ENCODE data around the gene DCDC2C. TPM values are rescaled to one million over a fixed set of nuclear protein-coding genes. Genes with fewer than 3 reads are reported as not detected.

DCDC2C gene
- total and polyA plus RNA-seq, 8 donors = not detected

- H3K4me3 ChIP-seq = no peak overlapping the region
- intact Hi-C loops (cut with DNase I) = no loop called here
- DNase-seq (no peak), ATAC-seq (no peak)
- no peak overlapping the region for H3K27ac ChIP-seq
- no peaks in the 10 kb centered on the region for H3K4me1 ChIP-seq
- H3K9me3 ChIP-seq = no peaks in the 10 kb centered on the region
- TF ChIP-seq CTCF (IDR thresholded peaks at IDR 0.05) = no peak
- H3K27me3 ChIP-seq = peaks cover 0 to 6% of the 10 kb centered on the region in 2 donors
- H3K36me3 ChIP-seq = no peaks in the 10 kb centered on the region
Measured at GRCh38 chr2:3745920-3746319, 42.5 kb downstream of the DCDC2C start.

- Histone ChIP-seq H3K4me3 (no peak overlapping the region), H3K4me1 (no peaks in the 10 kb centered on the region), H3K27ac (no peak overlapping the region), H3K27me3 (peaks cover 0 to 6% of the 10 kb centered on the region in 2 donors), H3K9me3 (no peaks in the 10 kb centered on the region), H3K36me3 (no peaks in the 10 kb centered on the region)
- no peak for TF ChIP-seq CTCF (IDR thresholded peaks at IDR 0.05)
- intact Hi-C loops (cut with DNase I) = no loop called here
- ATAC-seq (no peak), DNase-seq (no peak)
Measured at GRCh38 chr2:3747032-3747654, 43.8 kb downstream of the DCDC2C start.

GRCh38 chr2:3747826-3748225 is 44.5 kb downstream of the DCDC2C start:
- no peak for TF ChIP-seq CTCF (IDR thresholded peaks at IDR 0.05)
- no peak overlapping the region for H3K4me3 ChIP-seq
- no peak for ATAC-seq
- intact Hi-C loops (cut with DNase I) = no loop called here
- H3K36me3 ChIP-seq = no peaks in the 10 kb centered on the region
- peaks cover 0 to 6% of the 10 kb centered on the region in 2 donors for H3K27me3 ChIP-seq
- H3K4me1 ChIP-seq = no peaks in the 10 kb centered on the region
- no peak for DNase-seq
- no peaks in the 10 kb centered on the region for H3K9me3 ChIP-seq
- no peak overlapping the region for H3K27ac ChIP-seq

- no peaks in the 10 kb centered on the region for H3K36me3 ChIP-seq
- TF ChIP-seq CTCF (IDR thresholded peaks at IDR 0.05) = no peak
- no peak overlapping the region for H3K27ac ChIP-seq
- intact Hi-C loops (cut with DNase I) = no loop called here
- no peaks in the 10 kb centered on the region for H3K9me3 ChIP-seq
- H3K27me3 ChIP-seq = peaks cover 0 to 6% of the 10 kb centered on the region in 2 donors
- ATAC-seq (no peak), DNase-seq (no peak)
- no peaks in the 10 kb centered on the region for H3K4me1 ChIP-seq
- no peak overlapping the region for H3K4me3 ChIP-seq
Measured at GRCh38 chr2:3749201-3749600, 45.8 kb downstream of the DCDC2C start.

- intact Hi-C loops (cut with DNase I) = no loop called here
- peaks cover 0 to 8% of the 10 kb centered on the region in 2 donors for H3K27me3 ChIP-seq
- H3K4me1 ChIP-seq = no peaks in the 10 kb centered on the region
- no peaks in the 10 kb centered on the region for H3K9me3 ChIP-seq
- no peak overlapping the region for H3K4me3 ChIP-seq
- ATAC-seq = no peak
- TF ChIP-seq CTCF (IDR thresholded peaks at IDR 0.05) = no peak
- H3K27ac ChIP-seq = no peak overlapping the region
- no peaks in the 10 kb centered on the region for H3K36me3 ChIP-seq
- no peak for DNase-seq
Measured at GRCh38 chr2:3751251-3751650, 47.9 kb downstream of the DCDC2C start.

Data from left lung (tissue), 10 donors.